Measurements from ENCODE around the gene TFB2M.

The TFB2M gene

GRCh38 chr1:246540738-246541491 is 25.1 kb downstream of the TFB2M start:
- H3K9ac ChIP-seq (ENCODE audit: low read depth, low read length), result no peak overlapping the region
- H3K9me3 ChIP-seq (ENCODE audit: insufficient read depth, low read depth, low read length), result no peaks in the 10 kb centered on the region
- H3K36me3 ChIP-seq (ENCODE audit: insufficient read depth, low read depth, low read length), result peaks cover 50% of the 10 kb centered on the region
- H3K27me3 ChIP-seq (ENCODE audit: insufficient read depth, low read length), result no peaks in the 10 kb centered on the region
- no peak overlapping the region for H3K27ac ChIP-seq (ENCODE audit: low read length)
- no peaks in the 10 kb centered on the region for H3K4me1 ChIP-seq (ENCODE audit: insufficient read depth, low read length)
- no peak overlapping the region for H3K4me3 ChIP-seq (ENCODE audit: low read length)

- no peak overlapping the region for H3K27ac ChIP-seq (ENCODE audit: low read length)
- peaks cover 7% of the 10 kb centered on the region; the same call in 1 of the 2 replicates for H3K9me3 ChIP-seq (ENCODE audit: insufficient read depth, low read depth, low read length)
- peaks cover 27% of the 10 kb centered on the region for H3K36me3 ChIP-seq (ENCODE audit: insufficient read depth, low read depth, low read length)
- no peak overlapping the region for H3K4me3 ChIP-seq (ENCODE audit: low read length)
- H3K27me3 ChIP-seq (ENCODE audit: insufficient read depth, low read length), result no peaks in the 10 kb centered on the region
- no peaks in the 10 kb centered on the region for H3K4me1 ChIP-seq (ENCODE audit: insufficient read depth, low read length)
- H3K9ac ChIP-seq (ENCODE audit: low read depth, low read length), result no peak overlapping the region
Observed at GRCh38 chr1:246537887-246538286, 28.2 kb downstream of the TFB2M start.

GRCh38 chr1:246537441-246537840 is 28.6 kb downstream of the TFB2M start:
- Histone ChIP-seq H3K36me3 (ENCODE audit: insufficient read depth, low read depth, low read length) (peaks cover 23% of the 10 kb centered on the region), H3K27me3 (ENCODE audit: insufficient read depth, low read length) (no peaks in the 10 kb centered on the region), H3K4me1 (ENCODE audit: insufficient read depth, low read length) (no peaks in the 10 kb centered on the region), H3K9ac (ENCODE audit: low read depth, low read length) (no peak overlapping the region), H3K9me3 (ENCODE audit: insufficient read depth, low read depth, low read length) (peaks cover 8% of the 10 kb centered on the region; the same call in 1 of the 2 replicates), H3K4me3 (ENCODE audit: low read length) (no peak overlapping the region), H3K27ac (ENCODE audit: low read length) (no peak overlapping the region)

GRCh38 chr1:246534114-246534513 is 31.9 kb downstream of the TFB2M start:
- Histone ChIP-seq H3K27me3 (ENCODE audit: insufficient read depth, low read length) (no peaks in the 10 kb centered on the region), H3K27ac (ENCODE audit: low read length) (no peak overlapping the region), H3K4me3 (ENCODE audit: low read length) (no peak overlapping the region), H3K36me3 (ENCODE audit: insufficient read depth, low read depth, low read length) (no peaks in the 10 kb centered on the region), H3K4me1 (ENCODE audit: insufficient read depth, low read length) (no peaks in the 10 kb centered on the region), H3K9me3 (ENCODE audit: insufficient read depth, low read depth, low read length) (peaks cover 30% of the 10 kb centered on the region; the same call in 1 of the 2 replicates), H3K9ac (ENCODE audit: low read depth, low read length) (no peak overlapping the region)

- peaks cover 30% of the 10 kb centered on the region; the same call in 1 of the 2 replicates for H3K9me3 ChIP-seq (ENCODE audit: insufficient read depth, low read depth, low read length)
- no peak overlapping the region for H3K27ac ChIP-seq (ENCODE audit: low read length)
- H3K27me3 ChIP-seq (ENCODE audit: insufficient read depth, low read length), result no peaks in the 10 kb centered on the region
- H3K4me3 ChIP-seq (ENCODE audit: low read length), result no peak overlapping the region
- H3K4me1 ChIP-seq (ENCODE audit: insufficient read depth, low read length), result no peaks in the 10 kb centered on the region
- H3K9ac ChIP-seq (ENCODE audit: low read depth, low read length), result no peak overlapping the region
- no peaks in the 10 kb centered on the region for H3K36me3 ChIP-seq (ENCODE audit: insufficient read depth, low read depth, low read length)
Observed at GRCh38 chr1:246533371-246533905, 32.6 kb downstream of the TFB2M start.

GRCh38 chr1:246532519-246532918 is 33.5 kb downstream of the TFB2M start:
- H3K36me3 ChIP-seq (ENCODE audit: insufficient read depth, low read depth, low read length), result no peaks in the 10 kb centered on the region
- H3K27ac ChIP-seq (ENCODE audit: low read length), result no peak overlapping the region
- H3K4me3 ChIP-seq (ENCODE audit: low read length), result no peak overlapping the region
- no peaks in the 10 kb centered on the region for H3K4me1 ChIP-seq (ENCODE audit: insufficient read depth, low read length)
- peaks cover 30% of the 10 kb centered on the region; the same call in 1 of the 2 replicates for H3K9me3 ChIP-seq (ENCODE audit: insufficient read depth, low read depth, low read length)
- H3K9ac ChIP-seq (ENCODE audit: low read depth, low read length), result no peak overlapping the region
- H3K27me3 ChIP-seq (ENCODE audit: insufficient read depth, low read length), result no peaks in the 10 kb centered on the region

- H3K9ac ChIP-seq (ENCODE audit: low read depth, low read length), result no peak overlapping the region
- no peaks in the 10 kb centered on the region for H3K27me3 ChIP-seq (ENCODE audit: insufficient read depth, low read length)
- no peak overlapping the region for H3K4me3 ChIP-seq (ENCODE audit: low read length)
- no peak overlapping the region for H3K27ac ChIP-seq (ENCODE audit: low read length)
- H3K4me1 ChIP-seq (ENCODE audit: insufficient read depth, low read length), result no peaks in the 10 kb centered on the region
- H3K36me3 ChIP-seq (ENCODE audit: insufficient read depth, low read depth, low read length), result no peaks in the 10 kb centered on the region
- H3K9me3 ChIP-seq (ENCODE audit: insufficient read depth, low read depth, low read length), result peaks cover 30% of the 10 kb centered on the region; the same call in 1 of the 2 replicates
Observed at GRCh38 chr1:246530482-246530881, 35.6 kb downstream of the TFB2M start.

GRCh38 chr1:246528933-246529731 is 36.9 kb downstream of the TFB2M start:
- H3K4me1 ChIP-seq (ENCODE audit: insufficient read depth, low read length), result no peaks in the 10 kb centered on the region
- no peak overlapping the region for H3K4me3 ChIP-seq (ENCODE audit: low read length)
- H3K27me3 ChIP-seq (ENCODE audit: insufficient read depth, low read length), result no peaks in the 10 kb centered on the region
- no peak overlapping the region for H3K27ac ChIP-seq (ENCODE audit: low read length)
- no peak overlapping the region for H3K9ac ChIP-seq (ENCODE audit: low read depth, low read length)
- peaks cover 30% of the 10 kb centered on the region; the same call in 1 of the 2 replicates for H3K9me3 ChIP-seq (ENCODE audit: insufficient read depth, low read depth, low read length)
- H3K36me3 ChIP-seq (ENCODE audit: insufficient read depth, low read depth, low read length), result no peaks in the 10 kb centered on the region

- H3K4me1 ChIP-seq (ENCODE audit: insufficient read depth, low read length), result no peaks in the 10 kb centered on the region
- peaks cover 23% of the 10 kb centered on the region; the same call in 1 of the 2 replicates for H3K9me3 ChIP-seq (ENCODE audit: insufficient read depth, low read depth, low read length)
- H3K27ac ChIP-seq (ENCODE audit: low read length), result no peak overlapping the region
- no peak overlapping the region for H3K9ac ChIP-seq (ENCODE audit: low read depth, low read length)
- H3K27me3 ChIP-seq (ENCODE audit: insufficient read depth, low read length), result no peaks in the 10 kb centered on the region
- no peaks in the 10 kb centered on the region for H3K36me3 ChIP-seq (ENCODE audit: insufficient read depth, low read depth, low read length)
- H3K4me3 ChIP-seq (ENCODE audit: low read length), result no peak overlapping the region
Observed at GRCh38 chr1:246527402-246528088, 38.5 kb downstream of the TFB2M start.

GRCh38 chr1:246526915-246527314 is 39.1 kb downstream of the TFB2M start:
- Histone ChIP-seq H3K36me3 (ENCODE audit: insufficient read depth, low read depth, low read length) (no peaks in the 10 kb centered on the region), H3K9me3 (ENCODE audit: insufficient read depth, low read depth, low read length) (peaks cover 23% of the 10 kb centered on the region; the same call in 1 of the 2 replicates), H3K4me3 (ENCODE audit: low read length) (no peak overlapping the region), H3K27me3 (ENCODE audit: insufficient read depth, low read length) (no peaks in the 10 kb centered on the region), H3K9ac (ENCODE audit: low read depth, low read length) (no peak overlapping the region), H3K4me1 (ENCODE audit: insufficient read depth, low read length) (no peaks in the 10 kb centered on the region), H3K27ac (ENCODE audit: low read length) (no peak overlapping the region)

GRCh38 chr1:246526380-246526779 is 39.7 kb downstream of the TFB2M start:
- no peak overlapping the region for H3K4me3 ChIP-seq (ENCODE audit: low read length)
- H3K36me3 ChIP-seq (ENCODE audit: insufficient read depth, low read depth, low read length), result no peaks in the 10 kb centered on the region
- no peak overlapping the region for H3K9ac ChIP-seq (ENCODE audit: low read depth, low read length)
- no peaks in the 10 kb centered on the region for H3K4me1 ChIP-seq (ENCODE audit: insufficient read depth, low read length)
- peaks cover 19% of the 10 kb centered on the region; the same call in 1 of the 2 replicates for H3K9me3 ChIP-seq (ENCODE audit: insufficient read depth, low read depth, low read length)
- no peak overlapping the region for H3K27ac ChIP-seq (ENCODE audit: low read length)
- H3K27me3 ChIP-seq (ENCODE audit: insufficient read depth, low read length), result no peaks in the 10 kb centered on the region

All from iPS-20b (cell line).